HT-29 (cell line): ENCODE results near the gene S1PR4. TPM values are rescaled to one million over a fixed set of nuclear protein-coding genes. Genes with fewer than 3 reads are reported as not detected.
"Not testable (repeated sequence)": the region's sequence is repeated elsewhere in the genome, so short reads cannot be mapped to it uniquely, and the experiment has no call there.

Source experiments
- DNase-seq: peaks from one replicate; pipeline ENCODE4 v3.0.0-alpha.2; 2015; ENCODE audit warnings: low spot score
- total RNA-seq: library from RNA; depleted of rRNA; stranded (reverse); fragments of >200 nt; shearing (Covaris generic); gene quantifications from 2 replicates; pipeline ENCODE4 v1.2.3, GENCODE V29; 2014

S1PR4 gene
- total RNA-seq, 1 experiment from 2014 or later, result not detected

DNA sequence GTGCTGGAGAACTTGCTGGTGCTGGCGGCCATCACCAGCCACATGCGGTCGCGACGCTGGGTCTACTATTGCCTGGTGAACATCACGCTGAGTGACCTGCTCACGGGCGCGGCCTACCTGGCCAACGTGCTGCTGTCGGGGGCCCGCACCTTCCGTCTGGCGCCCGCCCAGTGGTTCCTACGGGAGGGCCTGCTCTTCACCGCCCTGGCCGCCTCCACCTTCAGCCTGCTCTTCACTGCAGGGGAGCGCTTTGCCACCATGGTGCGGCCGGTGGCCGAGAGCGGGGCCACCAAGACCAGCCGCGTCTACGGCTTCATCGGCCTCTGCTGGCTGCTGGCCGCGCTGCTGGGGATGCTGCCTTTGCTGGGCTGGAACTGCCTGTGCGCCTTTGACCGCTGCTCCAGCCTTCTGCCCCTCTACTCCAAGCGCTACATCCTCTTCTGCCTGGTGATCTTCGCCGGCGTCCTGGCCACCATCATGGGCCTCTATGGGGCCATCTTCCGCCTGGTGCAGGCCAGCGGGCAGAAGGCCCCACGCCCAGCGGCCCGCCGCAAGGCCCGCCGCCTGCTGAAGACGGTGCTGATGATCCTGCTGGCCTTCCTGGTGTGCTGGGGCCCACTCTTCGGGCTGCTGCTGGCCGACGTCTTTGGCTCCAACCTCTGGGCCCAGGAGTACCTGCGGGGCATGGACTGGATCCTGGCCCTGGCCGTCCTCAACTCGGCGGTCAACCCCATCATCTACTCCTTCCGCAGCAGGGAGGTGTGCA lies 587 bp downstream of the S1PR4 start:
- no peak for DNase-seq

DNA sequence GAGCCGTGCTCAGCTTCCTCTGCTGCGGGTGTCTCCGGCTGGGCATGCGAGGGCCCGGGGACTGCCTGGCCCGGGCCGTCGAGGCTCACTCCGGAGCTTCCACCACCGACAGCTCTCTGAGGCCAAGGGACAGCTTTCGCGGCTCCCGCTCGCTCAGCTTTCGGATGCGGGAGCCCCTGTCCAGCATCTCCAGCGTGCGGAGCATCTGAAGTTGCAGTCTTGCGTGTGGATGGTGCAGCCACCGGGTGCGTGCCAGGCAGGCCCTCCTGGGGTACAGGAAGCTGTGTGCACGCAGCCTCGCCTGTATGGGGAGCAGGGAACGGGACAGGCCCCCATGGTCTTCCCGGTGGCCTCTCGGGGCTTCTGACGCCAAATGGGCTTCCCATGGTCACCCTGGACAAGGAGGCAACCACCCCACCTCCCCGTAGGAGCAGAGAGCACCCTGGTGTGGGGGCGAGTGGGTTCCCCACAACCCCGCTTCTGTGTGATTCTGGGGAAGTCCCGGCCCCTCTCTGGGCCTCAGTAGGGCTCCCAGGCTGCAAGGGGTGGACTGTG lies 1.2 kb downstream of the S1PR4 start:
- DNase-seq, result no peak

DNA sequence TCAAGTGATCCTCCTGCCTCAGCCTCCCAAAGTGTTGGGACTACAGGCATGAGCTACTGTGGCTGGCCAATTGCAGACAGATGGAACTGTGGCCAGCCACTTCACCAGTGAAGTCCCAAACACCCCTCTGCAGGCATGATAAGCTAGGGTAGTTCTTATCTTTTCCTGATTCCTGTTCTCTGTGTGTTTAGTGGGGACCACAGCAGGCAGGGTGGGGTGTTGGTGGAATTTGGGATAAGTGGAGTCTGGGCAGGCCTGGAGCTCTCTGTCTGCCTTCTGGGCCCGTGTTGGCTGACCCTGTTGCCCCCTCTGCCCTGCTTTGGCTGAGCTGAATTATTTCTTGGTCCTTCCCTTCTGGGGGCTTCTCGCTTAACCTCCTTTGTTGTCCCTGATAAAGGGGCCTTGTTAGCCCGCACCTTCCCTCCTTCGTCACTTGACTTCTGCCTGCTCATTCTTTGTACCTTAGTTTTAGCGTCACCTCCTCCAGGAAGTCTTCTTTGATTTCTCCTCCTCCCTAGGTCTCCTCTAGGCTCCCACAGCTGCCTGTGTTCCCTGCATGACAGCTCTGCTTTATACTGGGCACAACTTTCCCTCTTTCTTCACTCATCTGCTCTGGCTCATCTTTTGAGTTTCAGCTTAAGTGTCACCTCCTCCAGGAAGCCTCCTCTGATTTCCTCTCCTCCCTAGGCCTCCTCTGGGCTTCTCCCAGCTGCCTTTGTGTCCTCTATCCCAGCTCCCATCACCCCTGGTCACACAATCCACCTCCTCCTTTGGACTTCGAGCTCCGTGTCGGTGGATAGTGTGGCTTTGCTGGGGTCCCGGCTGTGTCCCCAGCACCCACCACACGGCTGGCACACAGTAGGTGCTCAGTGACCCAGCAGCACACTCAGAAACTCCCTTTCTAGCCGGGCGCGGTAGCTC lies 5.4 kb downstream of the S1PR4 start:
- DNase-seq, result no peak

DNA sequence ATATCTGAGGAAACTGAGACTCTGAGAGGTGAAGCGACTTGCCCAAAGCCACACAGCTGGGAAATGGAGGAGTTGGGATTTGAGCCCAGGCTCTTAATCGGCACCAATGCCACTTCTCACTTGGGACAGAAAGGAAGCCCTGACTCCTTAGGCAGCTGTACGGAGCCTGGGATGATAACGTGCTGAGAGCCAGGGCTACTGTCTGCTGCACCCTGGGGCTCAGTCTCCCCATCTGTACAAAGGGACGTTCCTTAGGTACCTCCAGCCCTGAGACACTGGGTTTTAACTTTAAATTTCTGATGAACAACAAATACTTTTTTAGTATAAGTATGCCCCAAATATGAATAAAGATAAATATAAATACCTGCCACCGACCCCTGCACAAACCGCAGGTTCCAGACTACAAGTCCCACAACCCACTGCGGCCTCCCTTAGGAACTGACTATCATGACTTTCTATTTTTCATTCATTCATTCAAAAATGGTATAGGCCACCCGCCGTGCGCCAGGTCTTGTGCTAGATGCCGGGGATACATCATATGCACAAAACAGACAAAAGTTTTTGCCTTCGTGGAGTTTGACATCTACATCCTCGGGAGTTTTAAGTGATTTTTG lies 6.4 kb downstream of the S1PR4 start:
- DNase-seq, result no peak

DNA sequence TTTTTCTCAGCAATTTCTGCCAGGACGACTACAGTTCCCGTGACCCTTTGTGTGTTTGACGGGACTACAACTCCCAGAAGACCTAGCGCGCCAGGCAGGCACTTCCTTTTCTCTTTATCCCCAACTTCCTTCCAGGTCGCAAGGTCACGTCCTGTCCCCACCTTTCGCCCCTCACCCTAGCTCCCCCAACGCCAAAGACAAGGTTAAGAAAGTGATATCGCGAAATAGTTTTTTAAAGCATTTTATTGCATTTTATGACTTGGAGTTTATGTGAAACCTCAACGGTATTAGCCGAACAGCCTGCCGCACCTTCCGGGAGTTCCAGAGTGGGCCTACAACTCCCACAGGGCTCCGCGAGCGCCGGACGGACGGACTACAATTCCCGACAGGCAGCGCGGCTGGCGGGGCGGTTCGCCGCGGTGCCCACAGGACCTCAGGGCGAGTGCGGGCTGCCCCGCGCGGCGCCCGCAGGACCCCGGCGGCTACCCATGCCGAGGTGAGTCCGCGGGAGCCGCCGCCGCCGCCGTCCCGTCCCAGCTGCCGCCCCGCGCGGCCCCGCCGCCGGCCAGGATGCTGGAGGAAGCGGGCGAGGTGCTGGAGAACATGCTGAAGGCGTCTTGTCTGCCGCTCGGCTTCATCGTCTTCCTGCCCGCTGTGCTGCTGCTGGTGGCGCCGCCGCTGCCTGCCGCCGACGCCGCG lies 7.0 kb downstream of the S1PR4 start, which contains the start of gene NCLN:
TSS of gene NCLN (plus strand) at position 470 of the 699 bp plus-strand sequence. CDS start at position 571, 101 bp downstream.
- peak; percentile 90 for DNase-seq

DNA sequence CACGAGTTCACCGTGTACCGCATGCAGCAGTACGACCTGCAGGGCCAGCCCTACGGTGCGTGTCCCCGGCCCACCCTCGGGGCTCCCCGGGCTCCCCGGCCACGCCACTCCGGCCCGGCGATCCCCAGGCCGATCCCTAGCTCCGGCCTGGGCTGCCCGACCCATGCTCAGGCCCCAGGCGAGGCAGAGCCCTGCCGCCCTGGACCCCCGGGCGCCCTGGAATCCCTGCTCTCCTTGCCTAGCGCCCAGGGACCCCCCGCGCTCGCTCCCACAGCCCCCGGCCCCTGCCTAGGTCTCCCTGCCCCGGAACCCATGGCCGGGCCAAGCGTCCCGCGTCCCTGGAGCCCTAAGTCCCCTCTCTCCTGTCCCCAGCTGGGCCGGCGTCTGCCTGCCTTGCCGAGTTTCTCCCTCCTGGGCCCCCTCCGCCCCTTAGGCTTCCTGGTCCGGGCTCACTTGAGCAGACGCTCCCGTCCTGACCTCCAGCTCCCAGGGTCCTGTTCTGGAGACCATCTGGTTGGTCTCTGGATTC lies 7.7 kb downstream of the S1PR4 start:
- peak; percentile 14 for DNase-seq

DNA sequence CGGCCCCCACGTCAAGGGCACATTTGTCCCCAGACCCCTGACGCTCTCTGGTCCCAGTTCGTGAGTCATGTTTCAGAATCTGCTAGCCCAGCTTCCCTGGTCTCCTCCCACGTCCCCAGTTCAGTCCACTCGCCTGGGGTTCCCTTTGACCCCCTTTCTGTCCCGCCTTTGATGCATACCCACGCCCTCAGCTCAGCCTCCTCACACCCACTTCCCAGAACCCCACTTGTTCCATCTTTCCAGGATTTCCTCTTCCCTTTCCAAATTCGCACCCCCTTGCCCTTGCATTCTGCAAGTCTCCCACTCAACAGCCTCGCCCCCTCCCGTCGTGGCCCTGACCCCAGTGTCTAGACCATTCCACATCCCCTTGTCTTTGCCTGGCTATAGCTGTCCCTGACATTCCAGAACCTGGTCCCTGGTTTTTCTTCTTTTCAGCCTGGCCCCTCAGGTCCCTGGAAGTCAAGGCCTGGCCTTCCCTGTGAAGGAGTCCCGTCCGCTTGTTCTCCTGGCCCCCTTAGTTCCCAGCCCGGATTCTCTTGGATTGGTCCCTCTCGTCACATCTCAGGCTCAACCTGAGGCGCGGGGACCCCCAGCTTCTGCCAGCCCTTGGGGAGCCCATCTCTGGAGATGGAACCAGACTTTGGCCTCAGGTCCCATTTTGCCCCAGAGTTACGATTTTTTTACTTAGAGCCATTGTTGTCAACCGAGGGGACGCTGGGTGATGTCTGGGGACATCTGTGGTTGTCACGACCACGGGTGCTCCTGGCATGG lies 8.5 kb downstream of the S1PR4 start:
- no peak for DNase-seq

DNA sequence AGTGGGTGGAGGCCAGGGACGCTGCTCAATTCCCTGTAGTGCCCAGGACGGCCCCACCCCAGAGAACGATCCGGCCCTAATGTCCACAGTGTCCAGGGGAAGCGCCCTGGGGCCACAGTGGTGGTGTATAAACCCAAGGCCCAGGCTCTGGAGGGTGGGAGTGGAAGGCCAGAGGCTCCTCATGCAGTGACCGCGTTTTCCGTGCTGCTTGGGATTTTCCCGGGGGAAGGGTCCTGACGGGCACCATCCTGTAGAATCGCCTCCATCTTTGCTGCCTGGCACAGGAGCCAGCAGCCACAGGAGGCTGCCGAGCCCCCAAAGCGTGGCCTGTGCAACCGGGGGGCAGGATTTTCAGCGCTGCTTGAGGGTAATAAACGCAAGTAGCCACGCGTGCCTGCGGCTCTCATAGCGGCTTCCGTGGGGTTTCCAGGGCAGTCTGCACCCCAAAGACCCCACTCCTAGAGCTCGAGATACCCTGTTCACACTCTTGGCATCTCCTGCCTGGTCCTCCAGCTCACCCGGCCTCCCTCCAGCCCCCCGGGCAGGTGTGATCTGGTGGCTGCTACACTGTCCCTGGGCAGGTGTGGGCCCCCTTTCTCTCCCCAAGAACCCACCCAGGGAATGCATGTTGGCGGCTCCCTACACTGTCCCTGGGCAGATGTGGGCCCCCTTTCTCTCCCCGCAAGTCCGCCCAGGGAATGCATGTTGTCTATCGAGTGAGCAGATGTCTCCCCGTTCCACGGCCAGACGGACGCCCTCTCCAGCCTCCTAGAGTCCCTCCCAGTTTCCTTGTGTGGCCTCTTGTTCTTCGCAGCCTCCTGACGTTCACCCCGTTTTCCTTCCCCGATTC lies 9.3 kb downstream of the S1PR4 start:
- no peak for DNase-seq

DNA sequence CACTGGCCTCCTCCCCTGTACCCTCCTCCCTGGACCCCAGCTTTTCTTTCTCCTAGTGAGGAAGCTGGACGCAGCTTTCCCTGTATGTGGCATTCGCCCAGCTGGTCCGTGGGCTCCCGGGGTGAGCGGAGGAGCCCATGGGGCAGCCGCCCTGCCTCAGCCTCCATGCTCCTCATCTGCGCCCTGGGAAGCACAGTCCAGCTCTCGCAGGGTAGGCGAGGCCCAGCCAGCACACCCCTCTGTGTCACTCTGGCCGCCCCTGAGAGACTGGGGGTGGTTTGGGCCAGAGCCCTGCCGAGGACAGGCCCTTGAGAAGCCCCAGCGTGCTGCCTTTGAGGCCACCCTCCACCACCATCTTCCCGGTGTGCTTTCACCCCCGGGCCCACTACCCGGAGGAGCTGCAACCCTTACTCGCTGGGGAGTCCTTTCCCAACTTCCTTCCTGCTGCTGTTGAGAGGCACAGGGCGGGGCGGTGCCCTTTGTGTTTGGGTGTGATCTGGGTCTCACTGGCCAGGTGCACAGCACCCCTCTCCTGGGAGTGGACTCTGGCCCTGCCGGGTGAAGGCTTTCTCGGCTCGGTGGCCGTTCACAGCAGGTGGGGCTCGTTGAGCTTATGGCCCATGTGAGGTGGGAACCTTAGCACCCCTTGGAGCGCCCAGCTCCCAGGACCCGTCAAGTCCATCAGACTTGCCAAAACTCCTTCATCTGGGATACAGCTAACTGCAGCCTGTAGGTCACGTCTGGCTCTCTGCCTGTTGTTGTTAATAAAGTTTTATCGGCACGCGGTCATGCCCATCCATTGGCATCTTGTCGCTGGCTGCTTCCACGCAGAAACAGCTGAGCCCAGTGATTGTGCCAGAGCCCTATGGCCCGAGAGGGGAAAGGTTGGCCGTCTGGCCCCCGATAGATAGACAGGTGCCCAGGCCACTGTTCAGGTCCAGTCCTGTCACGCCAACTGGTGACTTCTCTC lies 10.3 kb downstream of the S1PR4 start:
- DNase-seq, result no peak

DNA sequence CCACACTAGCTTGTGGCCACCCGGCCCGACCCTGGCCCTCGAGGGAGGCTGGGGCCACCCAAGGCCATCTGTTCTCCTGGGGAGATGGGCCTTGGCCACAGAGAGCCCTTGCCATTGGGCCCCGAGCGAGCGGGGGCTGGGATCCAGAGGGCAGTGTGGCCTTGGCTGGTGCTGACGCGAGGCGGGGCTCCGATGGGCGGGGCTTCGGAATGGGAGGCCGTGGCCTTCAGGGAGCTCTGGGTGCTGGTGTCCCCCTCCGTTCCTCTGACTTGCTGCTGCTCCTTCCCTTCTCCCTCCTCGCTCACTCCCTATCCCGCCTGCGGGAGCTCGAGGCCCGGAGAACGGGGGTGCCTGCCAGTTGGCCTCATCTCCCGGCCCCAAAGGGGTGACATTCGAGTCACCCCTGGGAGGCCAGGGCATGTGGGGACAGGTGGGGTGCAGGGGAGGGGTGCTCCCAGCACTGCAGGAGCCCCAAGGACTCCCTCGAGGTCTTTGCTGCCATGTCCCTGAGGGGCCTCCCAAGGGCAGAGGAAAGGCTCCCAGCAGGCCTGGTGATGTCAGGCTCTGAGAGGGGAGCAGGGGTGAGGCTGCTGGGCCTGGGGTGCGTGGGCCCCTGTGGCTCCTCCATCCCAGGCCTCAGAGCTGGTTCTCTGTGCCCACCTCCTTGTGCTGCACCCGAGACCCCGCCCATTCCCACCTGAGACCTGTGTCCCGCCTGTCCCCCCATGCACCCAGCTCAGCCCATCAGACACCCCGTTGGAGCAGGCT lies 11.3 kb downstream of the S1PR4 start:
- no peak for DNase-seq

DNA sequence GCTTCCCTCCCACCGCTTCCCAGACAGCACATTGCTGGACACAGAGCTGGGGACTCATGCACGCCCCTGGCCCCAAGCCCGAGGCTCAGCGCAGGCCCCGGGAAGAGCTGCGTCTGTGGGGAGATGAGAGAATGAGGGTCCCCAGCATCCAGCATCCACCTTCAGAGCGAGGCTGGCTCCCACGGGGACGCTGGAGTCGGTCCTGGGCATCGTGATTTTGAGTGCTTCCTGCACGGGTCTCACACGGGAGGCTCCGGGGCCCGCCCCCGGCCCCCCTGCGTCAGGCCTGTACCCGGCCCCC lies 11.9 kb downstream of the S1PR4 start:
- DNase-seq, result no peak

DNA sequence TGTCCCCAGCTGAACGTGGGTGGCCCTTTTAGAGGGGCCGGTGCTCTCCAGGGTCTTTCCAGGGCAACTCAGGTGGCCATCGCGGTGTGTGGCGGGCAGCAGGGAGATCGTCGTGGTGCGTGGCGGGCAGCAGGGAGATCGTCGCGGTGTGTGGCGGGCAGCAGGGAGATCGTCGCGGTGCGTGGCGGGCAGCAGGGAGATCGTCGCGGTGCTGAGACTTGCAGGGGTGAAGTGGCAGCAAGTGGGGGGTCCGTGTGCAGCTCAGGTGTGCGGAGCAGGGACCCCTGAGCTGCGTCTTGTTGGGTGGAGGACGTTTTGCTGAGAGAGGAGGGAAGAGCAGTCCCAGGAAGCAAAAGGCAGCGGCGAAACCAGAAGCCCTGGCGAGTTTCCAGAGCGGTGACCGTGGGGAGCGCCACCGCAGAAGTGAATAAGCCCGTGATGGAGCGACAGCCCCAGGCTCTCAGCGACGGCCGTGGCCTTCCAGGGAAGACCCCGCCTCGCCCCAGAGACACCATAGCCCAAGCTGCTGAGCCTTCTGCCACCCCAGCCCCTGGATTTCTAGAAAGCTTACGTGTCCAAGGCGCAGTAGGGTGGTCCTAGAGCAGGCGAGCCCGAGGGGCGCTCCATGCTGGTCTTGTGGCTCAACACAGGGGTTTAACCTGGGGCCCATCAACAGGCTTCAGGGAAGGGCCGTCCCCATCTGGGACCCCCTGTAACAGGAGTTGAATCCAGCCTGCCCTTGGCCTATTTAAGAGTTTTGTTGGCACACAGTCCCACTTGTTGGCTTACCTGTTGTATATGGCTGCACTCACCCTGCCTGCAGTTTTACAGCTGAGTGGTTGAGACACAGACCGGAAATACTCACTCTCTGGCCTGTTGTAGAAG lies 12.6 kb downstream of the S1PR4 start:
- DNase-seq, result no peak

DNA sequence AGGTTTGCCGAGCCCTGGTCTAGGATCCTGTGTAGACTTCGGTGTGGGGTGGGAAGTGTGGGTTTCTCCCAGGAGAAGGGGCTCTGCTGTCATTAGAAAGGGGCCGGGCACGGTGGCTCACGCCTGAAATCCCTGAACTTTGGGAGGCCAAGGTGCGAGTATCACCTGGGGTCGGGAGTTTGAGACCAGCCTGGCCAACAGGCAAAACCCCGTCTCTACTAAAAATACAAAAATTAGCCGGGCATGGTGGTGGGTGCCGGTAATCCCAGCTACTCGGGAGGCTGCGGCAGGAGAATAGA lies 13.2 kb downstream of the S1PR4 start:
- DNase-seq, result not testable (repeated sequence)

DNA sequence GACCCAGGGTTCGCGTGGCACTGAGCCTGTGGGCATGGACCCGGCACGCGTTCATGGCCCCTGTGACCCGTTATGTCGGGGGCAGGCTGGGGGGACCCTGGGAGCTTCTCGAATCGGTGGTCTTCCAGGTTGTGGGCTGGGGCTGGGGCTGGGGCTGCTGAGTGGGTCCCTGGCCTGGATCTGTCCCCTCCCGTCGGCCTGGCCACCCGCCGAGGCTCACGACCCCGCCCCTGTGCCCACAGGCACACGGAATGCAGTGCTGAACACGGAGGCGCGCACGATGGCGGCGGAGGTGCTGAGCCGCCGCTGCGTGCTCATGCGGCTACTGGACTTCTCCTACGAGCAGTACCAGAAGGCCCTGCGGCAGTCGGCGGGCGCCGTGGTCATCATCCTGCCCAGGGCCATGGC lies 13.7 kb downstream of the S1PR4 start:
- DNase-seq, result no peak

DNA sequence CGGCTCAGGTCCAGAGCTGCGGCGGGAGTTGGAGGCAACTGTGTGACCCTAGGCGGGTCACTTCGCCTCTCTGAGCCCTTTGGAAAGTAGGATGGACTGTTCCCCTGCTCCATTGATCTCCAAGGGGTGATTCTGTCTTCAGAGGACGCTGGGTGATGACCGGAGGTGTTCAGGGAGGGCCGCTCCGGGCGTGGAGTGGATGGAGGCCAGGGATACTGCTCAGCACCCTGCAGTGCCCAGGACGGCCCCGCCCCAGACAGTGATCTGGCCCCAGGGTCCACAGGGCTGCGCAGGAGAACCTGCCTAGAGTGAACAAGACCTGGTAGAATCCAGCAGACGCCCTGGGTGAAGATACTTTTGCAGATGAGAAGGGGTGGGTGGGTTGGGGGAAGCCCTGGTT lies 14.1 kb downstream of the S1PR4 start:
- no peak for DNase-seq

DNA sequence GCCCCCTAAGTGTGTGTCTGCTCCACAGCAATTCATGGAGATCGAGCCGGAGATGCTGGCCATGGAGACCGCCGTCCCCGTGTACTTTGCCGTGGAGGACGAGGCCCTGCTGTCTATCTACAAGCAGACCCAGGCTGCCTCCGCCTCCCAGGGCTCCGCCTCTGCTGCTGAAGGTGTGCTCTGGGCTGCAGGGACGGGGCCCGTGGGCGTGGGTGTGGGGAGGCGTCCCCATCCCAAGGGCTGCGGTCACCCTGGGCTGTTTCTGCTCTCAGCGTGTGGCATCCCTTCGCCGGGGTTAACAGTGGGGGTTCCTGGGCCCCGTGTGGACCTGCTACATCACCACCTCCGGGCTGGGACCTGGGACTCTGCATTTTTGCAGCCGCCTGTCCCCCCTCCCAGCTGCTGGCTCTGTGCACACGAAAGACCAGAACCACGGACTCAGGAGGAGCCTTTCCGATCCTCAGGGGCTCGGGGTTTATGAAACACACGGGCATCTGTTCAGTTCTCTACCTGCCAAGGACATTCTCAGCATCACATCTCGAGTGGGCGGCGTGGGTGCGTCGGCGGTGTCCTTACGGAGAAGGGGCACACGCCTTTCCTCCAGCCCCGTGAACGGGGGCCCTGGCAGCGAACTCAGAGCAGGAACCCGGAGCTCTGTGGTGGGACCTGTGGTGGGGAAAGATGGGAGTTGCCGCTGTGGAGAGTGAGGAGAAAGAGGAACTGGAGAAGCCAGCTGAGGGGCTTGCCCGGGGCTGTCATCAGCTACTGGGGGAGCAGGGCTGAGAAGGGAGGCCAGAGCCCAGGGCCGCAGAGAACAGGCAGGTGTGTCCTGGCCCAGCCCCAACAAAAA lies 14.9 kb downstream of the S1PR4 start:
- no peak for DNase-seq
